Measurements from ENCODE around the gene MXD1.

GRCh38 chr2:69918401-69918800 is 3.5 kb downstream of the MXD1 start:
- TF ChIP-seq, protein P1, sequence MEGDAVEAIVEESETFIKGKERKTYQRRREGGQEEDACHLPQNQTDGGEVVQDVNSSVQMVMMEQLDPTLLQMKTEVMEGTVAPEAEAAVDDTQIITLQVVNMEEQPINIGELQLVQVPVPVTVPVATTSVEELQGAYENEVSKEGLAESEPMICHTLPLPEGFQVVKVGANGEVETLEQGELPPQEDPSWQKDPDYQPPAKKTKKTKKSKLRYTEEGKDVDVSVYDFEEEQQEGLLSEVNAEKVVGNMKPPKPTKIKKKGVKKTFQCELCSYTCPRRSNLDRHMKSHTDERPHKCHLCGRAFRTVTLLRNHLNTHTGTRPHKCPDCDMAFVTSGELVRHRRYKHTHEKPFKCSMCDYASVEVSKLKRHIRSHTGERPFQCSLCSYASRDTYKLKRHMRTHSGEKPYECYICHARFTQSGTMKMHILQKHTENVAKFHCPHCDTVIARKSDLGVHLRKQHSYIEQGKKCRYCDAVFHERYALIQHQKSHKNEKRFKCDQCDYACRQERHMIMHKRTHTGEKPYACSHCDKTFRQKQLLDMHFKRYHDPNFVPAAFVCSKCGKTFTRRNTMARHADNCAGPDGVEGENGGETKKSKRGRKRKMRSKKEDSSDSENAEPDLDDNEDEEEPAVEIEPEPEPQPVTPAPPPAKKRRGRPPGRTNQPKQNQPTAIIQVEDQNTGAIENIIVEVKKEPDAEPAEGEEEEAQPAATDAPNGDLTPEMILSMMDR (IDR thresholded peaks at IDR 0.05), result no peak
- no peak for TF ChIP-seq EZH2 (IDR thresholded peaks at IDR 0.05; ENCODE audit: borderline replicate concordance, insufficient read depth, low read depth, low read length, poor library complexity, severe bottlenecking)
